GM12873 (cell line): Measurements from ENCODE around the gene CPED1.

Experiments
- CTCF ChIP-seq: IDR thresholded peaks from 2 replicates; pipeline ENCODE4 v1.5.1; 2012; ENCODE audit warnings: low read depth, mild to moderate bottlenecking, moderate library complexity, low read length, control low read depth; ENCODE audit not compliant: insufficient read depth; ENCODE audit errors: missing control alignments

The CPED1 gene

GRCh38 chr7:121042899-121043298, 54.4 kb downstream of the CPED1 start:
- TF ChIP-seq CTCF = no peak

DNA sequence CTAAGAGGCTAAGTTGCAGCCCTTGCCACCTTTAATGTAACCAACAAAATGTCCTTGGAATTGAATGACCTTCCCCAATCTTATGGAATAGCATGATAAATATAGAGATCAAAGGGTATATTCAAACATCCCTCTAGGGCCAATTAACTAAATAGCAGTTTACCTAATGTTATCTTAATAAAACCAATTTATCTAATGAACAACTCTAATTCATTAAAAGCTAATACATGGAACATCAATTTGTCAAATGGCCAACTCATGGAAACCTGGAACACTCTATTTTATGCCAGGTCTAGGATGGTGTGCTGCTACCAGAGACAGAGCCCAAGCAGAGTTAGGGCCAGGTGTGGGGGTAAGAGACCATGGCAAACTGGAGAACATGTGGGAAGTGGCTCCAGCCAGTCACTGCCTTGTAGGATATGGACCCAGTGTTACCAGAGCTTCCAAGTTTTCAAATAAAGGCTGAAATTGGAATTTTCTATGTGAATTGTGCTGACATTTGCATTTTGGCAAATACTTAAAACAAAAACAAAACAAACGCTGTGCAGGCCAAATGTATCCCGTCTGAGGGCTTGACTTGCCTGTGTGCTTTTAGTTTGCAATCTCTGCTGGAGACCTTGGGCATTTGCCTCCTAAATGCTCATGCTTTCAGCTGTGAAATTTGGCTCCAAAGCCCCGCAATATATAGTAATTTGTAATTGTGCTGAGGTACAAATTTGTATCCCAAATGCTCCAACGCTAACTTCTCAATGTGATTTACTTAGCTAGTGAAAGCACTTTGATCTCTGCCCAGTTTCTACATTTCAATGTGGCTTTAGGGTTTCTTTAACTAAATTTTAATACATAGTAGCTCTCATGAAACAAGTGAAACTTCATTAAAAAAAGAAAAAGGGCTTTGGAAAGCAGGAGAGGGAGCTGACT, 55.1 kb downstream of the CPED1 start:
- TF ChIP-seq CTCF = no peak

GRCh38 chr7:121045090-121045489, 56.6 kb downstream of the CPED1 start:
- no peak for TF ChIP-seq CTCF

GRCh38 chr7:121046009-121046408, 57.5 kb downstream of the CPED1 start:
- TF ChIP-seq CTCF = no peak

- no peak for TF ChIP-seq CTCF
Observed at GRCh38 chr7:121046893-121047468, 58.5 kb downstream of the CPED1 start.

- no peak for TF ChIP-seq CTCF
Observed at GRCh38 chr7:121048195-121048594, 59.7 kb downstream of the CPED1 start.

GRCh38 chr7:121049028-121049791, 60.7 kb downstream of the CPED1 start:
- TF ChIP-seq CTCF = no peak
